ENCODE data around the gene TEKT1. TPM values are rescaled to one million over a fixed set of nuclear protein-coding genes. Genes with fewer than 3 reads are reported as not detected.

TEKT1 gene
- total RNA-seq, 1 donor, result not detected

DNA sequence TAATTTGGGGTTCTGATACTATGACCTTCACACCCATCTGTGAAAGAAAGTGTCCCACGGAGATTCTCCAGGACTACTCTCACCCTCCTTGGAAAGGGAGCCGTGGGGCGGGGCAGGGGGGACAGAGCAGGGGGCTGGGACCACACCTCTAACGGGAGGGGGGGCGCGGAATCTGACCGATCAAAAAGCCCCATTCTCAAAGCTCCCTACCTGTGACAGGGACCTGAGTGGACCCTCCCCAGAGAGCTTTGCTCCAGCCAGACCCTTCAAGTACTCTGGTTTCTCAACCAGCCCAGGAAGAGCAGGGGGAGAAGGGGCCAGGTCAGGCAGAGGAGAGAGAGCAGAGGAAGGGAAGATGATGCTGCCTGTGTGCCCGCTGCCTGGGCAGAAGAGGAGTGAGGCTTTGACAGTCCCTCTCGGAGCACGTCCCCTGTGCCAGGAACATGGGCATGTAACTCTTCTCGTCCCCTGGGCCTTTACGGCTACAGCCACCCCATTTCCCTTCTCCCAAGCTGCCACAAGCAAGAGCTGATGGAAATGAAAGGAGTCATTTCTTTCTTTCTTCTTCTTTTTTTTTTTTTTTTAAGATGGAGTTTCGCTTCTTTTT is 75.0 kb downstream of the TEKT1 start:
- peak overlapping the region; percentile 96 for H3K4me3 ChIP-seq (ENCODE audit: low read length)
- H3K9me3 ChIP-seq (ENCODE audit: low read depth, low read length), result no peaks in the 10 kb centered on the region
- H3K4me1 ChIP-seq (ENCODE audit: insufficient read depth, low read length), result peaks cover 62% of the 10 kb centered on the region
- H3K27me3 ChIP-seq (ENCODE audit: insufficient read depth, low read length), result no peaks in the 10 kb centered on the region

DNA sequence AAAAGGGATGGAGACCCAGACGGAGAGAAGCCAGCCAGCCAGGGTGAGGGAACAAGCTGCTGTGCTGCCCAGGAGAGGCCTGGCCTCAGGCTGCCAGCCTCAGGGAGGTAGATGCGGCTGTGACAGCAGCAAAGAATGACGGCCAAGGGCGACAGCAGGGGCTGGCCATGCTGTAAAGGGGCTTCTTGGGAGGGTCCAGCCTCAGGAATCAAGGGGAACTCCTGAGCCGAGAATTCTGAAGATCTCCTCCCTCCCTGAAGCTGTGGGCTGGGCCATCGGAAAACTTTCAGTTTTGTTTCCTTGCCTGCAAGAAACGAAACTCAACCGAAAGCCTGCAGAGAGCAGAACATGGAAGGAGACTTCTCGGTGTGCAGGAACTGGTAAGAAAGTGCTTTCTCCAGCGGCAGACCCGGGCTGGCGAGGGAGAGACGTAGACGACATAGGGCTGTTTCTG is 75.8 kb downstream of the TEKT1 start, which contains the start of gene XAF1:
Gene XAF1, plus strand, starts transcription at position 316 of the 454 bp plus-strand sequence. Its CDS starts 33 bp downstream, at position 349.
- Histone ChIP-seq H3K4me3 (ENCODE audit: low read length) (peak within 1 kb of the TSS; percentile 96), H3K27me3 (ENCODE audit: insufficient read depth, low read length) (no peaks in the 10 kb centered on the region), H3K4me1 (ENCODE audit: insufficient read depth, low read length) (peaks cover 63% of the 10 kb centered on the region), H3K9me3 (ENCODE audit: low read depth, low read length) (no peaks in the 10 kb centered on the region)

DNA sequence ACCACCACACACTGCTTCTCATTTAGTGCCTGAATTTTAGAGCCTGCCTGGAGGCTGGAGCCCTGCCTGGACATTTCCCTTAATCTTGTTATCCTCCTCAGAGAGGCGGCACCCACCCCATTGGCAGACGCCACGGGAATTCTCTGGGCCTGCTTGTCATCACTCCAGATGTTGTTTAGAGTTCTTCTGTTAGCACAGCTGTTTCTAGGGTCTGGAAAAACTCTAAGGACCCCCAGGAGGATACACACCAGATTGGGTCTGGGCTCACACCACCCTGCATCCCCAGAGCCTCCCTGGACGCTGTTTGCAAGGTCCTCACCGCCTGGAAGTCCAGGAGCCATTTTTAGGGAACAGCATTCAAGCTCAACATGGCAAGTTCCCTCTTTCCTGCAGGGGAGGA is 76.2 kb downstream of the TEKT1 start:
- H3K4me1 ChIP-seq (ENCODE audit: insufficient read depth, low read length), result peaks cover 63% of the 10 kb centered on the region
- peak overlapping the region; percentile 96 for H3K4me3 ChIP-seq (ENCODE audit: low read length)
- H3K9me3 ChIP-seq (ENCODE audit: low read depth, low read length), result no peaks in the 10 kb centered on the region
- no peaks in the 10 kb centered on the region for H3K27me3 ChIP-seq (ENCODE audit: insufficient read depth, low read length)

DNA sequence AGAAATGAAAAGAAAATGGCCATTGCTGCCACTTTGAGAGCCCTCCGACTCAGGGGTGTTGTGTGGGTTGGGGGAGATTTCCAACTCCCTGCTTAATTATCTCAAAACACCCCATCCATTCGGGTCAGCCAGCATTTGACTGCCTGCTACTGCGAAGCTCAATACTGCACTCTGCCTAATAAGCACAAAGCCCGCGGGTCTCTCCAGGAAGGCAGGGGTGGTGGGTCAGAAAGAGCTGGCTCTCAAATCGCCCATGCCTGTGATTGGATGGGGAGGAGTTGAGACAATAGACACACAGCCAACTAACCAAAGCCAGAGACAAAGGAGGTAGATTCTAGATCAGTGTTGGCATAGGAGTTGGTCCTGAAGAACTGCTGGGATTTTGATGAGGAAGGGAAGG is 78.0 kb downstream of the TEKT1 start:
- Histone ChIP-seq H3K9me3 (ENCODE audit: low read depth, low read length) (no peaks in the 10 kb centered on the region), H3K27me3 (ENCODE audit: insufficient read depth, low read length) (no peaks in the 10 kb centered on the region), H3K4me3 (ENCODE audit: low read length) (no peak overlapping the region), H3K4me1 (ENCODE audit: insufficient read depth, low read length) (peaks cover 62% of the 10 kb centered on the region)

DNA sequence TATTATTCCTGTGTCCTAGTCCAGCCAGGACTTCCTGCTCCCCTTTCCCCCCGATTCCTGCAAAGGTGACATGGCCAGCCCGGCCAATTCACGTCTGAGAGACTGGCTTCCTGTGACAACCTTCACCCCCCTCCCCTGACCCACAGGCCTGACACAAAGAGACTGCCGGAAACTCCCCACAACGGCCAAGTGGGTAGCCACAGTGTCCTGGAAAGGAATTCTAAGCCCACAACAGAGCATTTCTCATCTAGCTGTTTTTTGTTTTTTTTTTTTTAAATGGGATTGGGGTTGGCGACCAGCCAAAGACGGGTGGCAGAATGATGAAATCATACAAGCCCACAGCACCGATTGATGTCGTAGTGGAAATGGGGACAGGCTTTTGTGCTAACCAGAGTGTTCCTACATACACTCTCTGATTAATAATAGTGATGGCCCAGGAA is 78.5 kb downstream of the TEKT1 start:
- no peaks in the 10 kb centered on the region for H3K9me3 ChIP-seq (ENCODE audit: low read depth, low read length)
- H3K4me1 ChIP-seq (ENCODE audit: insufficient read depth, low read length), result peaks cover 57% of the 10 kb centered on the region
- H3K4me3 ChIP-seq (ENCODE audit: low read length), result no peak overlapping the region
- no peaks in the 10 kb centered on the region for H3K27me3 ChIP-seq (ENCODE audit: insufficient read depth, low read length)

DNA sequence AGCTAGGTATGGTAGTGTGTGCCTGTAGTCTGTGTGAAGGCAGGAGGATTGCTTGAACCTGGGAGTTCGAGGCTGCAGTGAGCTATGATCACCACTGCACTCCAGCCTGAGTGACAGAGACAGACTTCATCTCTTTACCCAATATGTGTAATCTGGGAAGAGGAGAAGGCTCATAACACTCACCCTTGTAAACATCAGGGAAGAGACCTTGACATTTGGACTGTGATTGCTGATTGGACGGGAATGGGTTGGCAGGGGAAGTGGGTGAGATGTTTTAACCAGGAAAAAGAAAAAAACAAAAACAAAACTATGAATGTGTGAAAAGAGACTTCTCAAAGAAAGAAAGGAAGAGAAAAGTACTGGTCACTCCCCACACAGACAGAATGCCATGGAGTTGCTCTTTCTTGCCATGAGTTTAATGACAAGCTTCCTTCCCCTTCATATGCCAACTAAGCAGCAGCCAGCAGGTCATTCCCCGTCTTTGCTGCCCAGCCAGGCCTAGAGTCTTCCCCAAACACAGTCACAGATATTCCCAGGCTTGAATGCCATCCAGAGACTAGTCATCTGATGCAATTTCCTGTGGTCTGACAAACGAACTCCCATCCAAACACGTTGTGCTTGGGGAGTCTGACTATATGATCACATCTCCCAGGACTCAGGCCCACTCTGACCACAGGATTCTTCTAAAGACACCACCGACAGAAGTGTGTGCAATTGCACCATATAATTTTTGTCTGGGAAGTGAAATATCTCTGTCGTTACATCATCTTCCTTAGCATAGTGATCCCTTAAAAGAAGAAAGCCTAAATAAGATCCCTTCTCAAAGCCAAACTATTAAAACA is 79.2 kb downstream of the TEKT1 start:
- no peaks in the 10 kb centered on the region for H3K9me3 ChIP-seq (ENCODE audit: low read depth, low read length)
- peaks cover 50% of the 10 kb centered on the region for H3K4me1 ChIP-seq (ENCODE audit: insufficient read depth, low read length)
- no peaks in the 10 kb centered on the region for H3K27me3 ChIP-seq (ENCODE audit: insufficient read depth, low read length)
- no peak overlapping the region for H3K4me3 ChIP-seq (ENCODE audit: low read length)

DNA sequence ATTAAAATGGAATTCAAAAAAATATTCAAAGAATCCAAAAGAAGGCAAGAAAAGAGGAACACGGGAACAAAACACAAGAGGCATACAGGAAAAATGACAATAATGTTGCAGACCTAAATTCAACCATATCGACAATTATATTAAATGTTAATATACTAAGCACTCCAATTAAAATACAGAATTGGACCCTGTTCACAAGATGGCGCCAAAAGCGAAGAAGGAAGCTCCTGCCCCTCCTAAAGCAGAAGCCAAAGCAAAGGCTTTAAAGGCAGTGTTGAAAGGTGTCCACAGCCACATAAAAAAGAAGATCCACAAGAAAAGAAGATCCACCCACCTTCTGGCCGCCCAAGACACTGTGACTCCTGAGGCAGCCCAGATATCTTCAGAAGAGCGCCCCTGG is 82.0 kb downstream of the TEKT1 start:
- H3K9me3 ChIP-seq (ENCODE audit: low read depth, low read length), result no peaks in the 10 kb centered on the region
- H3K4me1 ChIP-seq (ENCODE audit: insufficient read depth, low read length), result peaks cover 29% of the 10 kb centered on the region
- no peak overlapping the region for H3K4me3 ChIP-seq (ENCODE audit: low read length)
- no peaks in the 10 kb centered on the region for H3K27me3 ChIP-seq (ENCODE audit: insufficient read depth, low read length)

DNA sequence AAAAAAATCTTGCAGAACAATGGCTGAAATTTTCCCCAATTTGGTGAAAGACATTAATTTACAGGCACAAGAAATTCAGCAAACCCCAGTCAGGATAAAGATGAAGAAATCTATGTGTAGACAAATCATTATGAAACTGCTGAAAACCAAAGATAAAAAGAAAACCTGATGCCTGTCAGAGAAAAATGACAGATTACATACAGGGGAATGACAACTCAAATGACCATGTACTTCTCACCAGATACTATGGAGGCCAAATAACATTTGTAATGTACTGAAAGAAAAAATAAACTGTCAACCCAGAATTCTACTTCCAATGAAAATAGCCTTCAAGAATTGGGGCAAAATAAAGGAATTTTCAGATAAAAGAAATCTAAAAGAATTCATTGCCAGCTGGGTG is 82.9 kb downstream of the TEKT1 start:
- peaks cover 22% of the 10 kb centered on the region for H3K4me1 ChIP-seq (ENCODE audit: insufficient read depth, low read length)
- no peaks in the 10 kb centered on the region for H3K27me3 ChIP-seq (ENCODE audit: insufficient read depth, low read length)
- no peak overlapping the region for H3K4me3 ChIP-seq (ENCODE audit: low read length)
- H3K9me3 ChIP-seq (ENCODE audit: low read depth, low read length), result no peaks in the 10 kb centered on the region

Other genes with a start within 250 kb of the TEKT1 start
- 6.8 TPM for gene KIAA0753, start 191.0 kb downstream of the TEKT1 start, total RNA-seq
- gene TXNDC17, start 190.7 kb downstream of the TEKT1 start, total RNA-seq, result 16.3 TPM
- gene MED31, start 180.1 kb downstream of the TEKT1 start, total RNA-seq, result 14.2 TPM
- 0.63 TPM for gene C17orf100, start 180.0 kb downstream of the TEKT1 start, total RNA-seq
- not detected for gene SLC13A5, start 118.4 kb downstream of the TEKT1 start, total RNA-seq
- 33.1 TPM for gene XAF1, start 75.7 kb downstream of the TEKT1 start, total RNA-seq
- 0.73 TPM for gene FBXO39, start 55.5 kb downstream of the TEKT1 start, total RNA-seq
- gene ALOX12, start 164.3 kb upstream of the TEKT1 start, total RNA-seq, result 4.4 TPM
- gene RNASEK, start 180.9 kb upstream of the TEKT1 start, total RNA-seq, result 76.8 TPM
- gene BCL6B, start 191.3 kb upstream of the TEKT1 start, total RNA-seq, result not detected
- 0.42 TPM for gene SLC16A13, start 204.3 kb upstream of the TEKT1 start, total RNA-seq
- gene SLC16A11, start 212.4 kb upstream of the TEKT1 start, total RNA-seq, result 0.63 TPM
- gene CLEC10A, start 248.5 kb upstream of the TEKT1 start, total RNA-seq, result 8.6 TPM